ENCODE measurements around the gene RCSD1. TPM values are rescaled to one million over a fixed set of nuclear protein-coding genes. Genes with fewer than 3 reads are reported as not detected.

The RCSD1 gene
- total and polyA plus RNA-seq, 11 donors: 14.1 to 51.5 (median 29.6) TPM

- ATAC-seq: peak; percentile 58 to 83 (median 72)
Observed at GRCh38 chr1:167601442-167602383, 28.3 kb upstream of the RCSD1 start.

GRCh38 chr1:167602840-167603239 lies 27.2 kb upstream of the RCSD1 start:
- Histone ChIP-seq H3K36me3 (no peaks in the 10 kb centered on the region), H3K4me3 (no peak overlapping the region), H3K4me1 (peaks cover 15 to 51% (median 31%) of the 10 kb centered on the region in 12 donors), H3K9me3 (peaks cover 0 to 14% (median 5%) of the 10 kb centered on the region in 12 donors), H3K27ac (peak overlapping the region in 3 of 12 donors; percentile 66 to 80 (median 76)), H3K27me3 (no peaks in the 10 kb centered on the region)
- intact Hi-C loops (cut with DNase I): loop anchor here in 9 of 10 donors (5.0 to 10.0 kb wide), 2 partner anchors 199 to 202 kb away; no protein-coding TSS in a partner anchor
- no peak for TF ChIP-seq POLR2A (IDR thresholded peaks at IDR 0.05)
- no peak for TF ChIP-seq CTCF (IDR thresholded peaks at IDR 0.05)
- ATAC-seq (no peak), DNase-seq (no peak)
- 71 to 78% (median 77%) methylated on average over 8 of the region's 8 CpGs for WGBS, 4 donors

More at GRCh38 chr1:167601442-167602383, 28.3 kb upstream of the RCSD1 start:
- H3K27me3 ChIP-seq: no peaks in the 10 kb centered on the region
- H3K36me3 ChIP-seq: no peaks in the 10 kb centered on the region
- H3K4me1 ChIP-seq: peaks cover 15 to 51% (median 31%) of the 10 kb centered on the region in 12 donors
- H3K9me3 ChIP-seq: peaks cover 0 to 3% (median 0%) of the 10 kb centered on the region in 12 donors
- TF ChIP-seq CTCF (IDR thresholded peaks at IDR 0.05): no peak
- TF ChIP-seq POLR2A (IDR thresholded peaks at IDR 0.05): no peak
- peak in 4 of 5 donors; percentile 32 to 59 (median 45) for DNase-seq
- intact Hi-C loops (cut with DNase I): loop anchor here in 9 of 10 donors (2.0 to 10.0 kb wide), 4 partner anchors 27 to 203 kb away; no protein-coding TSS in a partner anchor
- no peak overlapping the region for H3K4me3 ChIP-seq
- peak overlapping the region in 11 of 12 donors; percentile 41 to 80 (median 60) for H3K27ac ChIP-seq
- WGBS, 4 donors: 51 to 61% (median 58%) methylated on average over 8 of the region's 8 CpGs

GRCh38 chr1:167605576-167605975 lies 24.5 kb upstream of the RCSD1 start:
- Histone ChIP-seq H3K4me3 (no peak overlapping the region), H3K36me3 (no peaks in the 10 kb centered on the region), H3K27me3 (no peaks in the 10 kb centered on the region), H3K27ac (no peak overlapping the region), H3K9me3 (peaks cover 0 to 16% (median 5%) of the 10 kb centered on the region in 12 donors), H3K4me1 (peaks cover 9 to 54% (median 22%) of the 10 kb centered on the region in 12 donors)
- no peak for TF ChIP-seq POLR2A (IDR thresholded peaks at IDR 0.05)
- no peak for TF ChIP-seq CTCF (IDR thresholded peaks at IDR 0.05)
- WGBS, 4 donors: 90 to 97% (median 94%) methylated on average over 3 of the region's 3 CpGs
- intact Hi-C loops (cut with DNase I): loop anchor here in 3 of 10 donors (10.0 kb wide), 1 partner anchor 199 kb away; no protein-coding TSS in a partner anchor
- ATAC-seq: no peak
- DNase-seq: no peak

- H3K9me3 ChIP-seq: peaks cover 0 to 21% (median 7%) of the 10 kb centered on the region in 12 donors
- H3K36me3 ChIP-seq: no peaks in the 10 kb centered on the region
- H3K27ac ChIP-seq: peak overlapping the region in 1 of 12 donors; percentile 71
- 92 to 96% (median 94%) methylated on average over 1 of the region's 1 CpG for WGBS, 4 donors
- intact Hi-C loops (cut with DNase I): no loop called here
- peaks cover 0 to 48% (median 9%) of the 10 kb centered on the region in 12 donors for H3K4me1 ChIP-seq
- no peak for ATAC-seq
- no peak overlapping the region for H3K4me3 ChIP-seq
- no peaks in the 10 kb centered on the region for H3K27me3 ChIP-seq
- TF ChIP-seq CTCF (IDR thresholded peaks at IDR 0.05): no peak
- no peak for TF ChIP-seq POLR2A (IDR thresholded peaks at IDR 0.05)
- DNase-seq: no peak
Observed at GRCh38 chr1:167611983-167612382, 18.0 kb upstream of the RCSD1 start.
